Subcutaneous abdominal adipose tissue (tissue), 5 donors: ENCODE results near the gene SLC35B3.
"Not testable (repeated sequence)": the region's sequence is repeated elsewhere in the genome, so short reads cannot be mapped to it uniquely, and the experiment has no call there.

Experiments
- H3K27ac ChIP-seq: one replicate; pipeline ENCODE4 v1.7.0; 2013; ENCODE audit warnings: low read depth, mild to moderate bottlenecking, inconsistent platforms, low read length, moderate library complexity
- H3K27me3 ChIP-seq, 5 donors: one replicate each; pipeline ENCODE4 v1.7.0; 2013; ENCODE audit warnings: low read length in 5 of 5, inconsistent platforms in 1 of 5; ENCODE audit not compliant: control insufficient read depth in 5 of 5, insufficient read depth in 4 of 5
- H3K36me3 ChIP-seq, 5 donors: one replicate each; pipeline ENCODE4 v1.7.0; 2013; ENCODE audit warnings: low read length in 5 of 5; ENCODE audit not compliant: control insufficient read depth in 5 of 5, insufficient read depth in 5 of 5
- H3K4me1 ChIP-seq, 5 donors: one replicate each; pipeline ENCODE4 v1.7.0; 2013; ENCODE audit warnings: low read length in 5 of 5, mild to moderate bottlenecking in 3 of 5, moderate library complexity in 1 of 5; ENCODE audit not compliant: control insufficient read depth in 5 of 5, insufficient read depth in 5 of 5
- H3K4me3 ChIP-seq, 5 donors: one replicate each; pipeline ENCODE4 v1.7.0; 2013; ENCODE audit warnings: low read length in 5 of 5, low read depth in 1 of 5
- H3K9ac ChIP-seq, 5 donors: one replicate each; pipeline ENCODE4 v1.7.0; 2013; ENCODE audit warnings: low read length in 5 of 5, mild to moderate bottlenecking in 4 of 5, moderate library complexity in 3 of 5
- H3K9me3 ChIP-seq, 5 donors: one replicate each; pipeline ENCODE4 v1.7.0; 2013; ENCODE audit warnings: low read length in 5 of 5; ENCODE audit not compliant: control insufficient read depth in 5 of 5
- donor health status: healthy.
- donor health status: healthy.
- donor health status: healthy.
- donor health status: healthy.
- donor health status: healthy.

Gene SLC35B3

GRCh38 chr6:8420031-8420588 lies 15.2 kb downstream of the SLC35B3 start:
- no peak overlapping the region for H3K9ac ChIP-seq
- no peak overlapping the region for H3K4me3 ChIP-seq
- H3K27ac ChIP-seq: no peak overlapping the region
- no peaks in the 10 kb centered on the region for H3K4me1 ChIP-seq
- no peaks in the 10 kb centered on the region for H3K27me3 ChIP-seq
- no peaks in the 10 kb centered on the region for H3K9me3 ChIP-seq
- H3K36me3 ChIP-seq: peaks cover 26 to 50% (median 35%) of the 10 kb centered on the region in 5 donors

DNA sequence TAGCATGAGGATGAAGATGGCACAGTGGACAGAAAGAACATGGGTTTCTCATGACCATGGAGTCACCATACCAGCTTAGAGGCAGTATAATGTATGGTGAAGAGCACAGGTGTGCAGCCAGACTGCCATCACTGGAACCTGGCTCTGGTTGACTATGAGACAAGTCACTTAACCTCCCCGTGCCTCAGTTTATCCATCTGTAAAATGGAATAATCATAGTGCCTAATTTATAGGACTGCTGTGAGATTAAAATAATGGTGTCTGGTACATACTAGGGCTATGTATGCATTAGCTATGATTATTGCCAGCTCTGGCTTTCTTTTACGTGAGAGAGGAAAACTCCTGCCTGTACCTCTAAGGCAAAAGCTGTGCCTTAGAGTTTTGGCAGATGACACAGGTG lies 19.4 kb downstream of the SLC35B3 start:
- H3K36me3 ChIP-seq: peaks cover 40 to 75% (median 53%) of the 10 kb centered on the region in 5 donors

DNA sequence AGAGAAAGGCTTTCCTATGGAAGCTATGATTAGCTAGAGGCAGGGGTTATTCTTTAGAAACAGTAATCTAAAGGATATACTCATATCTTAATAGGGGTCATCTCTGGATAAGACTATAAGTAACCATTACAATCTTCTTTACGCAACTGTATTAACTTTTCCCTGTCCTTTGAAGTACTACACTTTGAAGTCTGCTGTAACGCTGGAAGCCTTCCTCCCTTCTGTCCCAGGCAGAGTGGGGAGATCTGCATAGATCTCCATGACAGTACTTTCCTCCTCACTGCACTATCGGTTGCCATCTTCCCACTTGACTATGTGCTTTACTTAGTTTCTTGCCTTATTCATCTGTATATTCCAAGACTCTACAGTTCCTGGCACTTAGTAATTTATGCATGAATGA lies 20.1 kb downstream of the SLC35B3 start:
- Histone ChIP-seq H3K9ac (no peak overlapping the region), H3K4me1 (peaks cover 0 to 17% (median 0%) of the 10 kb centered on the region in 5 donors), H3K27me3 (no peaks in the 10 kb centered on the region), H3K4me3 (no peak overlapping the region), H3K27ac (no peak overlapping the region), H3K9me3 (no peaks in the 10 kb centered on the region), H3K36me3 (peaks cover 41 to 72% (median 55%) of the 10 kb centered on the region in 5 donors)

More for the DNA sequence above, 19.4 kb downstream of the SLC35B3 start:
- no peaks in the 10 kb centered on the region for H3K27me3 ChIP-seq
- H3K9ac ChIP-seq: no peak overlapping the region
- H3K9me3 ChIP-seq: no peaks in the 10 kb centered on the region
- no peak overlapping the region for H3K4me3 ChIP-seq
- no peak overlapping the region for H3K27ac ChIP-seq
- peaks cover 0 to 11% (median 0%) of the 10 kb centered on the region in 5 donors for H3K4me1 ChIP-seq

DNA sequence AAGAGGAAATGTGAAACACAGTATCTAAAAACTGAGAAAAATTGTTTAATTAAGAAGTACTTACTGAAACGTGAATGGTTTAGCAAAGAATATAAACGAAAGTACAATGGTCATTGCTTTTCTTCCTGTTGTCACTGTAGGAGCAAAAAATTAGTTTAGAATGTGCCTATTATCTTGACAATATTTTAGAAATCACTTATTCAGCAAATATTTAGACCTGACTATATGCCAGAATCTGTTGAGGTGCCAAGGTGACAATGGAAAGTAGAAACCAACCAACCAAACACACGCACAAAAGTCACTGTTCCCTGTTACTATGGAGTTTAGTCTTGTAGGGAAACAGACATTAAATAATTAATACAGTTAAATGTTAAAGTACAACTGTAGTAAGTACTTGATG lies 20.5 kb downstream of the SLC35B3 start:
- Histone ChIP-seq H3K36me3 (peaks cover 41 to 71% (median 60%) of the 10 kb centered on the region in 5 donors), H3K4me1 (peaks cover 0 to 18% (median 0%) of the 10 kb centered on the region in 5 donors), H3K4me3 (no peak overlapping the region), H3K9me3 (no peaks in the 10 kb centered on the region), H3K9ac (no peak overlapping the region), H3K27ac (no peak overlapping the region), H3K27me3 (no peaks in the 10 kb centered on the region)

DNA sequence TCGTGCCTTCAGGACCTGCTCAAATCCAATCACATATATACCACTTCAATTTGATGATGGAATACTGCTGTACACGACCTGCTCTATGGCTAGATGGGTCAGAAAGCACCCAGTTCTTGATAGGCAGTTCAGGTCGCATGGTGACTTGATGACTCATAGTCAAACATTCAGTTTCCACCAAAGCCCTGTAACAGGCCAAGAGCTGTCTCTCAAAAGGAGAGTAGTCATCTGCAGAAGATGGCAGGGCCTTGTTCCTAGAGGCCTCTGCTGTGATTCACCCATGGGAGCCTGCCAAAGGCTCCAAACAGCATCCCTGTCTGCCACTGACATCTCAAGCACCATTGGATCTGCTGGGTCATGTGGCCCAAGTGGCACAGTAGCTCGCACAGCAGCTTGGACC lies 29.4 kb downstream of the SLC35B3 start:
- H3K27ac ChIP-seq, H3K27me3 ChIP-seq, H3K9ac ChIP-seq, H3K9me3 ChIP-seq, H3K4me3 ChIP-seq, H3K4me1 ChIP-seq: not testable (repeated sequence)
- peaks cover 10 to 16% (median 13%) of the 10 kb centered on the region in 5 donors for H3K36me3 ChIP-seq

DNA sequence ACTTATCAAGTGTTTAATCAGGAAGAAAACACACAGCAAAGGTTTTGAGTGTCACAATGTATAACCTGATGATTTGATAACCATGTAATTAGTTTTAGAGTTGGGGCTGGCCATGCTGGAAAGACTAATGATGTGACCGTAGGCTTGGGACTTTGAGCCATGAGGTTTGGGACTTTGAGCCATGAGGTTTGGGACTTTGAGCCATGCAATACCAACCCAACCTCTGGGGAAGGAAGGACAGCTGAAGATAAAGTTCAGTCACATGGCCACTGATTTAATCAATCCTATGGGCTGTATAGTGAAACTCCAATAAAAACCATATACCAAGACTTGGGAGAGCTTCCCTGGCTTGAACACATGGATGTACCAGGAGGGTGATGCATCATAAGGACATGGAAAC lies 32.8 kb downstream of the SLC35B3 start:
- no peaks in the 10 kb centered on the region for H3K4me1 ChIP-seq
- no peak overlapping the region for H3K27ac ChIP-seq
- H3K9me3 ChIP-seq: peaks cover 0 to 6% (median 0%) of the 10 kb centered on the region in 5 donors
- no peaks in the 10 kb centered on the region for H3K27me3 ChIP-seq
- no peaks in the 10 kb centered on the region for H3K36me3 ChIP-seq
- H3K9ac ChIP-seq: no peak overlapping the region
- H3K4me3 ChIP-seq: no peak overlapping the region

DNA sequence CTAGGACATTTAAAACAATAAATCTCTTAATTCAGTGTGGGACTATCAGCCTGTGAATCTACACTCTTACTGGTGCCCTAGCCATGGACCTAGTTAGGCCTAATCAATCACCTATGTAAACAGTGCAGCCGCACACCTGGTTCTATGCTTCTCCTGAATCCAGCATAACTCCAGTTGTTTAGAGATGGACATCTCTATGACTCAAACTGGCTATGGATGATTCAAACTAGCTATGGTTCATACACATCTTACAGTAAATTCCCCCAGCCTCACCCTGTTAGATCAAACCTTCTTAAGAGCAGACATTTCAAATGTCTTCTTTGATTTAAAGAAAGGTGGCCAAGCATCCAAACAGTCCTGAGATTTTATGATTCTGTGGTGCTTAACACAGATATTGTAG lies 34.7 kb downstream of the SLC35B3 start:
- H3K9ac ChIP-seq: no peak overlapping the region
- no peak overlapping the region for H3K4me3 ChIP-seq
- H3K27ac ChIP-seq: no peak overlapping the region
- peaks cover 0 to 4% (median 0%) of the 10 kb centered on the region in 5 donors for H3K9me3 ChIP-seq
- H3K36me3 ChIP-seq: no peaks in the 10 kb centered on the region
- H3K27me3 ChIP-seq: no peaks in the 10 kb centered on the region
- no peaks in the 10 kb centered on the region for H3K4me1 ChIP-seq

DNA sequence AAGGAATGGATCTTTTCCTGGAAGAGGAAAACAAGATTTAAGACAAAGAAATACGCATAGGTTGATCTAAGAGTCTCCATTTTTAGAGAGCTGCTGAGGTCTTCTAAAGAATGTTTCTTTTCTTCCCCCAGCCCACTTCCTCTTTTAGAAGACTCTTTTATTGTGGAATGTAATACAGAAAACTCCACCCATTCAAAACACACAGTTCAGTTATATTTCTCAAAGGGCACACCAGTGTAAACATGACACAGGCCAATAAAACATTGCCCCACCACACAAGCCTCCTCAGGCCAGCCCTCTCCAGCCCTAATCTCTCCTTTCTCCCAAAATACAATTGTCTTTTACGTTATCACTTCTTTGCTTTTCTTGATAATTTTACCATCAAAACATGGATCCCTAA lies 42.8 kb downstream of the SLC35B3 start:
- no peaks in the 10 kb centered on the region for H3K9me3 ChIP-seq
- no peak overlapping the region for H3K9ac ChIP-seq
- no peaks in the 10 kb centered on the region for H3K36me3 ChIP-seq
- H3K4me1 ChIP-seq: no peaks in the 10 kb centered on the region
- no peaks in the 10 kb centered on the region for H3K27me3 ChIP-seq
- H3K4me3 ChIP-seq: no peak overlapping the region
- H3K27ac ChIP-seq: no peak overlapping the region

DNA sequence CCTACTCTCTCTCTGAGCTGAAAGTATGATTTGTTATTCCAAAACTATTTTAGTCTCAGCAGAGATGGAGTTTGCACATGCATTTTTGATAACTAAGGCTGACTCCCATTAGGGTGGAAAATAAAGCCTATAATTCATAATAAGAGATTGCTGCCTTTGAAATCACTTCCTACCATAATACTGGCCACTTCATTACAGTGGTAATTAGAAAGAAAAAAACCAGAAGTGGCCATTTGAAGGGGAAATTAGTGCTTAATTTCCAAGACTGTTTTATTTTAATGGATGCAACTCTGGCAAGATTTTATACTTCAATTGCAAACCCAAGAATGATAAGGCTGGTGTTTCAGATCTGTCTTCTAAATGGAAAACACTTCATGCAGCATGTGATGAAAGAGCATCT lies 43.4 kb downstream of the SLC35B3 start:
- Histone ChIP-seq H3K4me3 (no peak overlapping the region), H3K9me3 (no peaks in the 10 kb centered on the region), H3K27ac (no peak overlapping the region), H3K9ac (no peak overlapping the region), H3K27me3 (no peaks in the 10 kb centered on the region), H3K4me1 (no peaks in the 10 kb centered on the region), H3K36me3 (no peaks in the 10 kb centered on the region)

- Histone ChIP-seq H3K27me3 (no peaks in the 10 kb centered on the region), H3K9ac (no peak overlapping the region), H3K36me3 (no peaks in the 10 kb centered on the region), H3K4me1 (no peaks in the 10 kb centered on the region), H3K27ac (no peak overlapping the region), H3K9me3 (peaks cover 0 to 2% (median 0%) of the 10 kb centered on the region in 5 donors), H3K4me3 (no peak overlapping the region)
Observed at GRCh38 chr6:8389036-8389818, 46.1 kb downstream of the SLC35B3 start.
